AG09319 (cell line): Measurements from ENCODE around the gene SUCLG1.

ENCODE experiments used
- DNase-seq: peaks from one replicate; pipeline ENCODE4 v3.0.0-alpha.2; 2010; ENCODE audit warnings: low read depth; ENCODE audit errors: extremely low read depth
- TF ChIP-seq, protein P1 (sequence below): IDR thresholded peaks from 2 replicates; pipeline ENCODE4 v1.5.1; 2011; ENCODE audit warnings: low read depth, mild to moderate bottlenecking, inconsistent platforms, low read length, moderate library complexity

The SUCLG1 gene

GRCh38 chr2:84389794-84390193, 69.3 kb downstream of the SUCLG1 start:
- TF ChIP-seq, protein P1, sequence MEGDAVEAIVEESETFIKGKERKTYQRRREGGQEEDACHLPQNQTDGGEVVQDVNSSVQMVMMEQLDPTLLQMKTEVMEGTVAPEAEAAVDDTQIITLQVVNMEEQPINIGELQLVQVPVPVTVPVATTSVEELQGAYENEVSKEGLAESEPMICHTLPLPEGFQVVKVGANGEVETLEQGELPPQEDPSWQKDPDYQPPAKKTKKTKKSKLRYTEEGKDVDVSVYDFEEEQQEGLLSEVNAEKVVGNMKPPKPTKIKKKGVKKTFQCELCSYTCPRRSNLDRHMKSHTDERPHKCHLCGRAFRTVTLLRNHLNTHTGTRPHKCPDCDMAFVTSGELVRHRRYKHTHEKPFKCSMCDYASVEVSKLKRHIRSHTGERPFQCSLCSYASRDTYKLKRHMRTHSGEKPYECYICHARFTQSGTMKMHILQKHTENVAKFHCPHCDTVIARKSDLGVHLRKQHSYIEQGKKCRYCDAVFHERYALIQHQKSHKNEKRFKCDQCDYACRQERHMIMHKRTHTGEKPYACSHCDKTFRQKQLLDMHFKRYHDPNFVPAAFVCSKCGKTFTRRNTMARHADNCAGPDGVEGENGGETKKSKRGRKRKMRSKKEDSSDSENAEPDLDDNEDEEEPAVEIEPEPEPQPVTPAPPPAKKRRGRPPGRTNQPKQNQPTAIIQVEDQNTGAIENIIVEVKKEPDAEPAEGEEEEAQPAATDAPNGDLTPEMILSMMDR, result no peak

GRCh38 chr2:84388921-84389490, 70.1 kb downstream of the SUCLG1 start:
- TF ChIP-seq, protein P1, result no peak
- DNase-seq, result no peak

More at GRCh38 chr2:84389794-84390193, 69.3 kb downstream of the SUCLG1 start:
- DNase-seq, result no peak

- TF ChIP-seq, protein P1, result no peak
- no peak for DNase-seq
Observed at GRCh38 chr2:84388133-84388532, 70.9 kb downstream of the SUCLG1 start.

- TF ChIP-seq, protein P1, result no peak
- no peak for DNase-seq
Observed at GRCh38 chr2:84386336-84387040, 72.6 kb downstream of the SUCLG1 start.

DNA sequence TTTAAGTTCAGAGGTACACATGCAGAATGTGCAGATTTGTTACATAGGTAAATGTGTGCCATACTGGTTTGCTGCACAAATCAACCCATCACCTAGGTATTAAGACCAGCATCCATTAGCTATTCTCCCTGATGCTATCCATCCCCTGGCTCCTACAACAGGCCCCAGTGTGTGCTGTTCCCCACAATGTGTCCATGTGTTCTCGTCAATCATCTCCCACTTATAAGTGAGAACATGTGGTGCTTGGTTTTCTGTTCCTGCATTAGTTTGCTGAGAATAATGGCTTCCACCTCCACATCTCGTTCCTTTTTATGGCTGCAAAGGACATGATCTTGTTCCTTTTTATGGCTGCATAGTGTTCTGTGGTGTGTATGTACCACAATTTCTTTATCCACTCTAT, 75.8 kb downstream of the SUCLG1 start:
- no peak for DNase-seq
- TF ChIP-seq, protein P1, result no peak

GRCh38 chr2:84380875-84381274, 78.2 kb downstream of the SUCLG1 start:
- TF ChIP-seq, protein P1, result no peak
- DNase-seq, result no peak

- TF ChIP-seq, protein P1, result no peak
- DNase-seq, result no peak
Observed at GRCh38 chr2:84378960-84379359, 80.1 kb downstream of the SUCLG1 start.
